NCI-H2196 treated with DMSO at 0.1 percent for 48 hours (cell line): ENCODE results near the gene RNF144B.
"Not testable (repeated sequence)": the region's sequence is repeated elsewhere in the genome, so short reads cannot be mapped to it uniquely, and the experiment has no call there.

Experiments
- DNase-seq: peaks from one replicate; lab custom pipeline; 2025; ENCODE audit not compliant: unreplicated experiment; lab: John Stamatoyannopoulos, UW

The RNF144B gene

GRCh38 chr6:18406955-18407749 lies 20.0 kb downstream of the RNF144B start:
- no peak for DNase-seq

DNA sequence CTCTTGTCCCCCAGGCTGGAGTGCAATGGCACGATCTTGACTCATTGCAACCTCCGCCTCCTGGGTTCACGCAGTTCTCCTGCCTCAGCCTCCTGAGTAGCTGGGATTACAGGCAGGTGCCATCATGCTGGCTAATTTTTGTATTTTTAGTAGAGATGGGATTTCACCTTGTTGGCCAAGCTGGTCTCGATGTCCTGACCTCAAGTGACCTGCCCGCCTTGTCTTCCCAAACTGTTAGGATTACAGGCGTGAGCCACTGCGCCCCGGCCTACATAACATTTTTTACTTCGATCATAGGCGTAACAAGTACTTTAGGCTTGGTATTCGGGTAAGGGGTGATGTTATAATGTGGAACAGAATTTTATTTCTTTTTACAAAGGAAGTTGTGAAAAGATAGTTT lies 22.5 kb downstream of the RNF144B start:
- not testable (repeated sequence) for DNase-seq

- DNase-seq, result no peak
These were observed 23.3 kb downstream of the RNF144B start for GRCh38 chr6:18410412-18410811.

GRCh38 chr6:18412068-18412467 lies 24.9 kb downstream of the RNF144B start:
- no peak for DNase-seq

DNA sequence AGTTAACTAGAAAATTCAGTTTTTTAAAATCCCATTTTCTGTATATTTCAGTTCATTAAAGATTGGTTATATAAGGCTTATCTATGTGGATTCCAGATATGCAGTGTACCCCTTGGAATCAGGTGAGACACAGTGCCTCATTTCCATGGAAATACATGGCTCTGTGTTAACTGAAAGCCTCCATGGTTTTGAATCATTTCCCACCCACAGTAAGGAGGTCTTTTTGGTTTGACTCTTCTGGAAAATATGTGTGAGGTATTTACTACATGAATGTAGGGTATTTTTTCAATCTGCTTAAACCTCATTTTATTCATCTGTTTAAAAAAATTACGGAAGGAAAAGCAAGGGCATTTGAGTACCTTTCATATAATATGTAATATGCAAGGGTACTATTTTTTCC lies 25.5 kb downstream of the RNF144B start:
- DNase-seq, result no peak

DNA sequence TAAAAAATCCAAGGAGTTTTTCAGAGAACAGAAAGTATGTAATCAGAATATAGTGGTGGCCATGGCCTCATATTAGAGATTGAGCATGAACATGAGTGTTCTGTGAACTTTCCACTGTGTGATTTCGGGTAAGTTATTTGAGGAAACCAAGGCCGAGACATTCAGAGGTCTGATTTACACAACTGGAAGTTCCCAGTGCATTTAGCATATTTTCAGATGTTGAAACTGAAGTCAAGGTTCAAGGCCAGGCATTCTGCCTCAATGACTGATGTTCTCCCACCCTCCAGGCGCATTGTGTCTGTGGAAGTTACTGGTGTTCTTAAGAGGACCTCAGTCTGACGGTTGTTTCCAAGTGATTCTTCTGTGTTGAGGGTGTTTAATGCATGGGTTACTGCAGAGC lies 26.2 kb downstream of the RNF144B start:
- DNase-seq, result no peak

DNA sequence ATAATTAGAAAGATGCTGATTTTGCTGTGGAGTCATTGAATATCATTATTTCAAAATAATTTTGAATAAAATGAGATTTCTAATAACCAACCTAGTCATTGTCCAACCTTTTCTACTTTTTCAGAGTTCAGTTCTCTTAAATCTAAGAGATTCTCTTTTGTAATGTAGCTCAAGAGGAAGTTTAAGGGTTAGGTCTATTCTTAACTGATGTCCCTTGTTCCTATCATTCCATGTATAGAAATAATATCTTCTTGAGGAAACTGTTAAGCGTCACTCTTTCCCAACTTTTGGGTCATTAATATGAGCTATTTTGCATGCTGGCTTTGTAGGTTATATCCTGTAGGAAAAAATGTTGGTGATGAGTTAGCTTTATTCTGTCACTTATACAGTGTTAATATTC lies 27.0 kb downstream of the RNF144B start:
- no peak for DNase-seq

DNA sequence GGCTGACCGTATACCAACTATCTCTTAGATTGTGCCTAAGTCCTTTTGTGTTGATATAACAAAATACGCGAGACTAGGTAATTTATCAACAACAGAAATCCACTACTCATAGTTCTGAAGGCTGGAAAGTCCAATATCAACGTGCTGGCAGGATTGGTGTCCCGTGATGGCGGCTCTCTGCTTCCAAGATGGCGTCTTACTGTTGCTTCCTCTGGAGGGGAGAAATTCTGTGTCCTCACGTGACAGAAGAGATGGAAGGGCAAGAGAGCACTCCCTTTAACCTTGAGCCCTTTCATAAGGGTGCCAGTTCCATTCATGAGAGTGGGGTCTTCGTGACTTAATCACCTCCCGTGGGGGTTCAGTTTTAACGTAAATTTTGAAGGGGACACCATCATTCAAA lies 28.1 kb downstream of the RNF144B start:
- no peak for DNase-seq

GRCh38 chr6:18415671-18416340 lies 28.7 kb downstream of the RNF144B start:
- DNase-seq, result no peak

- no peak for DNase-seq
These were observed 29.2 kb downstream of the RNF144B start for GRCh38 chr6:18416341-18416679.

DNA sequence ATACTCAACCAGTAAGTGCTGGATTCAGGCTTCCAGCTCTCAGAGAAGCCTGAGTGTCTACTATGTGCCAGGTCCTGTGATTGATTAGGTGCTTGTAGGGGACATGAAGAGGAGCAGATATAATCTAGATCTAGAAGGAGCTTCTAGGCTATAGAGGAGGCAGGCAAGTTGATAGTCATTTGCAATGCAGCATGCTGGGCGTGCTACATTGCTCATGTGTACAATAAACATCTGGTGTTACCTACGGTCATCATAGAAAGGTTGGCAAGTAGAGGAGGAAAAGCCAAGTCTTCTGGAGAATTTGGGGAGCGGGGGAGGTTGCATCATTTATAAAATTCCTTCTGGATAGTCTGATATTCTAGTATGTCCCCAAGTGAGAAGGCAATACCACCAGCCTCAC lies 33.2 kb downstream of the RNF144B start:
- DNase-seq, result no peak

GRCh38 chr6:18422136-18422535 lies 35.0 kb downstream of the RNF144B start:
- DNase-seq, result no peak

DNA sequence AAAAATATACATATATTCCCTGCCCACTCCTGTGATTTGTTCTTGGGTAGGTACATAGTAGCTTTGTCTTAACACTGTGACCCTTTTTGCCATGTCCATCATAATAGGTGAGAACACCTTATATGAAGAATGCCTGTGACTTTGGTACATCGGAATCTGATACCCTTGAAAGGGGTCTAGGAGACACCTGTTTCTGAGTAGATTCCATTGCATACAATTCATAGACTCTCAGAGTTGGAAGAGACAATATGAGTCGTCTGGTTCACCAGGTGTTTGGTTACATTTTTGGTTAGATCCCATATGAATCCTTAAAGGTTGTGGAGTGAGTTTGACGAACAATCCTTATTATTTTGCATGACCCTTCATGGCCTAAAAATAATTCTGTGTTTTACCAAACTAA lies 36.3 kb downstream of the RNF144B start:
- DNase-seq, result no peak

GRCh38 chr6:18424201-18424600 lies 37.1 kb downstream of the RNF144B start:
- DNase-seq, result no peak

DNA sequence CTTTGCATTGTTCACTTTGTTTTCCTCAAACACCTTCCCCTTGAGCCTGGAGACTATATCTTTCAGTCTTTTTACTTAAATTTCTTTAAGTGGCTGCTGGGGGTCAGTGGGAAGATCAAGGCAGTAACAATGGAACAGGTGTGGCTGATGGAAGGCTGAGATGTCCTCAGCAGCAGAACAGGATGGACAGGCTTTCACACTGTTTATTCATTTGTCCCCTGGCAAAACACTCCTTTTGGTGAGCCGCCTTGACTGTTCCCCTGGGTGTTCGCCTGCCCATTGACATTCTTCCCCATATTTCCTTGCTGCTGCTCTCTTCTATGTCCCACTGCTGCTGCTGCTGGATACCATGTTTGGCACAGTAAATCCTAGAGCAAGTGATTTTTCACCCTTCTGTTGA lies 38.1 kb downstream of the RNF144B start:
- DNase-seq, result no peak

GRCh38 chr6:18427296-18427695 lies 40.1 kb downstream of the RNF144B start:
- no peak for DNase-seq

DNA sequence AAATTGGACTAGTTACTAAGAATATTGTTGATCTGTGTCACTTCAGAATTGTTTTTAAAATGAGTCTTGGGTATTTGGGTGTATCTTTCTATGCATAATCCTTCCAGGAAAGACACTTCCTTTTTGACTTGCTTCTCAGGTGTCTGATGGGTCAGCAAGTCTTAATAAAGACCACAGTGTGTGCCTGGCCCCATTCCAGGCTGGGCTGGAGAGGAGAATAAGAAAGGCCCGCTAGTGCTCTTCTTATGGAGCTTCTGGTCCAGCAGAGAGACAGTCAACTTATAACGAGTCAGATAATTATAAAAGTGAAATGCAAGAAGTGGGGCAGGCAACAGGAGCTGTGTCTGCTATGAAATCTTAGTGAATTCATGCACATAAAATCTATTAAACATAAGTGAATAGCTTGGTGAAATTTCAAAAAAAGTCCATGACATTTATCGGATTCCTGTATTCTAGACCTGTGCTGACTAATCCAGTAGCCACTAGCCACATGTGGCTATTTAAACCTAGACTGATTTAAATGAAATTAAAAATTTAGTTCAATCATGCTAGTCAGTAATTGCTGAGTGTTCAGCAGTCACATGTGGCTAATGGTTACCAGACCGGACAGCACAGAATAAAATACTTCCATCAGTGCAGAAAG lies 42.6 kb downstream of the RNF144B start:
- DNase-seq, result no peak

DNA sequence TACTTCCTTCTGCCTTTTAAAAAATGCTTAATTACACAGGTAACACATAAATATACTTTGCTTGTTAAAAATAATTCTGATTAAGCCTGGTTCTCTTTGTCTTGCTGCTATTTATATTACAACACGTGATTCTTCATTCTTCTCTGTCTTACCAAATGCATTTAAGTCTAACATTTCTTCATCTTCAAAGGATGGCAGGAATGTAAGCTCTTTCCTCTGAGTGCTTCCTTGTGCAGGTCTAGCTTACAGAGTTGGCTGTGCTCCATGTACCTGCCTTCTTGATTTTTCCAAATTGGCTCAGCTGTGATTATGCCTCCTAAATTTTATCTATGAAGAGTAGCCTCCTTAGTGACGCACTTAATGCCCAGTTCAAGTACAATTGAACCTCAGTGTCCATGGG lies 44.4 kb downstream of the RNF144B start:
- DNase-seq, result no peak

DNA sequence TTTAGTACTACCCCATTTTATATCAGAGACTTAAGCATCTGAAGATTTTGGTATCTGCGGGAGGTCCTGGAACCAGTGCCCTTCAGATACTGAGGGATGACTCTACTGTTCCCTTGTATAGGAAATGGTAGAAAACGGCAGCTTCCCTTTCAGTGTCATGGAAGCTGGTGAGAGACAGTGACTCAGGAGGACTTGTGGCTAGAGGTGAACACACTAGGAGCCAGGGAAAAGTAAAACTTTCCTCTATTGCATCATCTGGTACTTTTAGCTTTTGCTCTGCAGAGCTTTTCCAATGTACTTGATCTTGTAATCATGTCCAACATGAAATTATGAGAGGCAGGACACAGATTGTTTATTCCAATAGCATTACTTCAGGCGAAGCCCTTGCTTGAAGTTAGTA lies 45.0 kb downstream of the RNF144B start:
- DNase-seq, result no peak

DNA sequence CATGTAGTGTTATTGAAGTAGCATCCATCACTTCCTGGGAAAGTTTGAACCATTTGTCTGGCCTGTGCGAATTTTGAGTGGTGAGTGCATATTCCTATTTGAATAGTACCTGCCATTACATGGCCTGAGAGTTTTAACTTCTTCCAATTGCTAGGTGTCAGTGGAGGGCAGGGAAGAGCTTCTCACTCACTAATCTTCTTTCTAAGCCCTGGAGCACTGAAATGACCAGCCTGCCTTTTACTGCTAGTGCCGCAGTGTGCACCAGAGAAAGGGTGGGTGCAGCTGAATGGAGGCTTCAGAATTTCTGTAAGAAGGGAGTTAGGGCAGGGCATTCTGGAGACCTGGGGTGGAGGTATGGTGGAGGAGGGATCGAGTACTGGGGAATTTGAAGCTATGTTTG lies 45.5 kb downstream of the RNF144B start:
- DNase-seq, result no peak

- DNase-seq, result no peak
These were observed 45.9 kb downstream of the RNF144B start for GRCh38 chr6:18433059-18433458.

GRCh38 chr6:18436341-18436740 lies 49.2 kb downstream of the RNF144B start:
- DNase-seq, result no peak
